HepG2 (cell line): ENCODE data around the gene PRDX5. TPM values are rescaled to one million over a fixed set of nuclear protein-coding genes. Genes with fewer than 3 reads are reported as not detected.
A peak's percentile ranks its signal among the peaks of the same experiment; 100 is the strongest.

Source experiments
- ATAC-seq: fragments of 200-7000 bp; cut with Tn5 transposase; 3 replicates; pipeline ENCODE4 v1.9.1; 2020; ENCODE audit warnings: mild to moderate bottlenecking, moderate library complexity
- BruUV-seq: library from RNA; stranded (reverse); fragments of 400-500 nt; replicated peaks from 2 replicates; lab custom pipeline; 2021; lab: Mats Ljungman, UMichigan
- CTCF ChIA-PET: fragments of 300-600 bp; formaldehyde crosslinking; extraction: SDS; loops from one replicate; lab custom pipeline; 2021; ENCODE audit warnings: low total read pairs, inconsistent platforms, low intra/inter-chr PET ratio; lab: Yijun Ruan, JAX
- POLR2A ChIA-PET: fragments of 350-600 bp; sonication (Branson Sonifier 250); formaldehyde crosslinking; loops from one replicate; lab custom pipeline; 2020; ENCODE audit warnings: antibody characterized with exemption, inconsistent platforms; lab: Yijun Ruan, JAX
- DNase-seq: peaks from one replicate; pipeline ENCODE4 v3.0.0-alpha.2; 2015; ENCODE audit warnings: low spot score
- FAIRE-seq: peaks from 3 replicates; lab custom pipeline; 2011; peaks lifted over from hg19 to GRCh38; lab: Jason Lieb, UNC
- H2AFZ ChIP-seq: one replicate; pipeline ENCODE4 v1.6.1; 2011; ENCODE audit warnings: low read length, inconsistent platforms
- H3K27ac ChIP-seq: fragments of 300-600 bp; 3 replicates; pipeline ENCODE4 v1.8.0; 2011; ENCODE audit warnings: mixed run types, mild to moderate bottlenecking, mixed read lengths, low read length, inconsistent platforms; ENCODE audit not compliant: insufficient read depth; ENCODE audit errors: extremely low read length
- H3K27me3 ChIP-seq, 2 experiments: fragments of 200-600 bp in 1 of 2; 2 replicates in 1 of 2; 3 replicates in 1 of 2; pipeline versions ENCODE4 v1.6.0 to v1.8.0; 2011; ENCODE audit warnings: low read length in 2 of 2, mild to moderate bottlenecking in 2 of 2, moderate library complexity in 2 of 2, inconsistent platforms in 1 of 2; ENCODE audit not compliant: insufficient read depth in 2 of 2, control insufficient read depth in 1 of 2
- H3K36me3 ChIP-seq, 2 experiments: fragments of 200-600 bp in 1 of 2; replicated peaks in 1 of 2; 2 replicates in 1 of 2; 3 replicates in 1 of 2; pipeline versions ENCODE4 v1.5.1 to v1.8.0; 2011; ENCODE audit warnings: low read length in 2 of 2, inconsistent platforms in 1 of 2; ENCODE audit not compliant: insufficient read depth in 2 of 2, control insufficient read depth in 1 of 2
- H3K4me1 ChIP-seq: 2 replicates; pipeline ENCODE4 v1.5.1; 2012; ENCODE audit warnings: low read length, inconsistent platforms; ENCODE audit not compliant: insufficient read depth
- H3K4me2 ChIP-seq: 2 replicates; pipeline ENCODE4 v1.6.0; 2011; ENCODE audit warnings: low read depth, low read length, inconsistent platforms
- H3K4me3 ChIP-seq, 3 experiments: fragments of 200-600 bp in 1 of 3; sonication (generic), shearing (Covaris generic) in 1 of 3; replicated peaks in 1 of 3; 2 replicates each; pipeline ENCODE4 v1.5.1; 2011 to 2016; ENCODE audit warnings: low read length in 3 of 3, inconsistent platforms in 2 of 3, low read depth in 2 of 3, mild to moderate bottlenecking in 2 of 3, control low read depth in 1 of 3, mixed read lengths in 1 of 3; ENCODE audit not compliant: insufficient read depth in 1 of 3
- H3K79me2 ChIP-seq: one replicate; pipeline ENCODE4 v1.6.1; 2011; ENCODE audit warnings: low read length, inconsistent platforms; ENCODE audit not compliant: insufficient read depth
- H3K9ac ChIP-seq: 2 replicates; pipeline ENCODE4 v1.6.0; 2011; ENCODE audit warnings: mild to moderate bottlenecking, low read depth, low read length, inconsistent platforms; ENCODE audit not compliant: insufficient read depth
- H3K9me3 ChIP-seq: 2 replicates; pipeline ENCODE4 v1.5.1; 2012; ENCODE audit warnings: mild to moderate bottlenecking, low read length
- H4K20me1 ChIP-seq: 2 replicates; pipeline ENCODE4 v1.6.0; 2011; ENCODE audit warnings: inconsistent platforms, mild to moderate bottlenecking, low read length, moderate library complexity; ENCODE audit not compliant: insufficient read depth
- ARNT2 ChIP-seq: sonication (generic); formaldehyde crosslinking; IDR thresholded peaks from 2 replicates; pipeline ENCODE4 v1.8.0; 2022; ENCODE audit warnings: mild to moderate bottlenecking, low read depth, missing genetic modification reagents, moderate library complexity
- ETV5 ChIP-seq: IDR thresholded peaks from 2 replicates; pipeline ENCODE4 v1.6.1; 2018; ENCODE audit warnings: missing biosample characterization, missing genetic modification reagents, inconsistent platforms, borderline replicate concordance
- FLYWCH1 ChIP-seq: sonication (generic); formaldehyde crosslinking; IDR thresholded peaks from 2 replicates; pipeline ENCODE4 v1.8.1; 2023; ENCODE audit warnings: mild to moderate bottlenecking, missing genetic modification reagents
- HNRNPH1 ChIP-seq: fragments of 200-400 bp; formaldehyde crosslinking; optimal IDR thresholded peaks from 2 replicates; pipeline ENCODE3; 2017; ENCODE audit warnings: mild to moderate bottlenecking, low read depth, low read length
- MTA1 ChIP-seq: sonication (generic); formaldehyde crosslinking; IDR thresholded peaks from 2 replicates; pipeline ENCODE4 v1.4.0; 2020; ENCODE audit warnings: missing genetic modification reagents, mild to moderate bottlenecking, borderline replicate concordance
- RXRA ChIP-seq: sonication (generic); formaldehyde crosslinking; IDR thresholded peaks from 2 replicates; pipeline ENCODE4 v1.5.1; 2020; ENCODE audit warnings: missing genetic modification reagents
- ZNF629 ChIP-seq: sonication (generic); formaldehyde crosslinking; conservative IDR thresholded peaks from 2 replicates; pipeline ENCODE4 v1.5.0; 2020; ENCODE audit warnings: missing genetic modification reagents
- ZNF841 ChIP-seq: sonication (generic); formaldehyde crosslinking; IDR thresholded peaks from 2 replicates; pipeline ENCODE4 v1.8.1; 2023; ENCODE audit warnings: missing genetic modification reagents, borderline replicate concordance
- WGBS: methylation state at CpG from one replicate; pipeline ENCODE4 v1.1.6; 2017; ENCODE audit warnings: low lambda C conversion rate; 5-methylcytosine and 5-hydroxymethylcytosine counted together
- in situ Hi-C: cut with HindIII; loops from 2 replicates; pipeline ENCODE4 v1.10.0; 2017; ENCODE audit warnings: low pct_unique_long_range_greater_than_20kb; ENCODE audit not compliant: extremely low pct_ligation_motif_present
- intact Hi-C: fragments of 100-400 bp; cut with micrococcal nuclease; formaldehyde crosslinking; loops from one replicate; pipeline ENCODE4 v1.10.0; 2022; ENCODE audit not compliant: unreplicated experiment
- polyA plus RNA-seq, 8 experiments: library from polyadenylated mRNA; depleted of rRNA in 3 of 8; stranded (reverse) in 7 of 8; unstranded in 1 of 8; fragments of >200 nt; fragmentation: Illumina TruSeq in 4 of 8; extraction: Trizol in 4 of 8; gene quantifications; 2 replicates each; pipeline versions ENCODE4 v1.2.1 to v1.2.3, GENCODE V29; 2011 to 2016; ENCODE audit warnings: low read depth in 4 of 8, missing spikeins in 1 of 8, mixed read lengths in 1 of 8; ENCODE audit not compliant: insufficient read depth in 1 of 8
- total RNA-seq, 5 experiments: library from RNA; depleted of rRNA; stranded (reverse); fragments of >200 nt; fragmentation: Illumina TruSeq; extraction: Trizol; gene quantifications; 2 replicates each; pipeline ENCODE4 v1.2.3, GENCODE V29; 2016; ENCODE audit warnings: low read depth in 1 of 5
- TF ChIP-seq, protein P1 (sequence below): sonication (generic); formaldehyde crosslinking; IDR thresholded peaks from 2 replicates; pipeline ENCODE4 v1.4.0; 2020; ENCODE audit warnings: missing genetic modification reagents, mild to moderate bottlenecking, borderline replicate concordance
- TF ChIP-seq, protein P2 (sequence below): sonication (generic); formaldehyde crosslinking; IDR thresholded peaks from 2 replicates; pipeline ENCODE4 v1.4.0; 2020; ENCODE audit warnings: missing genetic modification reagents
- TF ChIP-seq, protein P3 (sequence below): sonication (generic); formaldehyde crosslinking; IDR thresholded peaks from 2 replicates; pipeline ENCODE4 v1.8.1; 2023; ENCODE audit warnings: mild to moderate bottlenecking, missing genetic modification reagents, borderline replicate concordance
- TF ChIP-seq, protein P4 (sequence below): sonication (generic); formaldehyde crosslinking; IDR thresholded peaks from 2 replicates; pipeline ENCODE4 v1.4.0; 2020; ENCODE audit warnings: missing genetic modification reagents, low read depth, mild to moderate bottlenecking, borderline replicate concordance

Gene PRDX5
- total and polyA plus RNA-seq, 2 of the 13 experiments (the other 11 are each of a cell fraction or from before 2014, with no cell fraction given), result 215 to 311 TPM

DNA sequence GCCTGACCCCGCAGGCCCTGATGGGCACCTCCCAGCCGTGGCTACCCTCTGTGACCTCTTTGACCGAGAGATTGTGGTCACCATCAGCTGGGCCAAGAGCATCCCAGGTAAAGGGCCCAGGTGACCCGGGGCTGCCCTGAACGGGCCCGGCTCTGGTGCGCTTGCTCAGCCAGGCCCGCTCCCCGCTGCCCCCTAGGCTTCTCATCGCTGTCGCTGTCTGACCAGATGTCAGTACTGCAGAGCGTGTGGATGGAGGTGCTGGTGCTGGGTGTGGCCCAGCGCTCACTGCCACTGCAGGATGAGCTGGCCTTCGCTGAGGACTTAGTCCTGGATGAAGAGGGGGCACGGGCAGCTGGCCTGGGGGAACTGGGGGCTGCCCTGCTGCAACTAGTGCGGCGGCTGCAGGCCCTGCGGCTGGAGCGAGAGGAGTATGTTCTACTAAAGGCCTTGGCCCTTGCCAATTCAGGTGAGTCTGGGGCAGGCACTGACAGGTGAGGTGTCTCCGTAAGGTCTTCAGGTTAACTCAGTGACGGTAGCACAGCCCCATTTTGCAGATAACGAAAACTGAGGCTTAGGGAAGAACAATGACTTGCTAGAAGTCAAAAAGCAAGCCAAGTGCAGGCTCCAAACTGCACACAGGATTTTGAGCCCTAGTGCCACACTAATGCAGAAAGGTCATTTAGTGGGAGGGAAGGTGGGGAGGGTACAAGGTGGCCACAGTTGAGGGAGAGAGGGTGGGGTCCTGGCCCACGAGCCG, 2.9 kb upstream of the PRDX5 start:
- Histone ChIP-seq H3K79me2 (peaks cover 15% of the 10 kb centered on the region), H3K36me3 (peaks cover 0 to 18% of the 10 kb centered on the region in 2 experiments; a peak in 2 of 5 replicates), H3K9me3 (no peaks in the 10 kb centered on the region), H3K4me1 (peaks cover 34% of the 10 kb centered on the region), H3K4me3 (no peak overlapping the region), H4K20me1 (no peaks in the 10 kb centered on the region), H3K4me2 (no peak overlapping the region), H2AFZ (no peak overlapping the region), H3K27ac (no peak overlapping the region), H3K27me3 (no peaks in the 10 kb centered on the region; a peak in 1 of 5 replicates), H3K9ac (no peak overlapping the region)
- CTCF ChIA-PET, result no interaction called here
- TF ChIP-seq, protein P1, sequence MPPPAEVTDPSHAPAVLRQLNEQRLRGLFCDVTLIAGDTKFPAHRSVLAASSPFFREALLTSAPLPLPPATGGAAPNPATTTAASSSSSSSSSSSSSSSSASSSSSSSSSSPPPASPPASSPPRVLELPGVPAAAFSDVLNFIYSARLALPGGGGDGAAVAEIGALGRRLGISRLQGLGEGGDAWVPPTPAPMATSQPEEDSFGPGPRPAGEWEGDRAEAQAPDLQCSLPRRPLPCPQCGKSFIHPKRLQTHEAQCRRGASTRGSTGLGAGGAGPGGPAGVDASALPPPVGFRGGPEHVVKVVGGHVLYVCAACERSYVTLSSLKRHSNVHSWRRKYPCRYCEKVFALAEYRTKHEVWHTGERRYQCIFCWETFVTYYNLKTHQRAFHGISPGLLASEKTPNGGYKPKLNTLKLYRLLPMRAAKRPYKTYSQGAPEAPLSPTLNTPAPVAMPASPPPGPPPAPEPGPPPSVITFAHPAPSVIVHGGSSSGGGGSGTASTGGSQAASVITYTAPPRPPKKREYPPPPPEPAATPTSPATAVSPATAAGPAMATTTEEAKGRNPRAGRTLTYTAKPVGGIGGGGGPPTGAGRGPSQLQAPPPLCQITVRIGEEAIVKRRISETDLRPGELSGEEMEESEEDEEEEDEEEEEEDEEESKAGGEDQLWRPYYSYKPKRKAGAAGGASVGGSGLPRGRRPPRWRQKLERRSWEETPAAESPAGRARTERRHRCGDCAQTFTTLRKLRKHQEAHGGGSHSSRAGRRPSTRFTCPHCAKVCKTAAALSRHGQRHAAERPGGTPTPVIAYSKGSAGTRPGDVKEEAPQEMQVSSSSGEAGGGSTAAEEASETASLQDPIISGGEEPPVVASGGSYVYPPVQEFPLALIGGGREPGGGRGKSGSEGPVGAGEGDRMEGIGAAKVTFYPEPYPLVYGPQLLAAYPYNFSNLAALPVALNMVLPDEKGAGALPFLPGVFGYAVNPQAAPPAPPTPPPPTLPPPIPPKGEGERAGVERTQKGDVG, result 0 out of 2 replicates have a peak, but pooled peaks have one; percentile 48
- no peak for TF ChIP-seq MTA1 (CRISPR knock-in tag)
- TF ChIP-seq, protein P2, sequence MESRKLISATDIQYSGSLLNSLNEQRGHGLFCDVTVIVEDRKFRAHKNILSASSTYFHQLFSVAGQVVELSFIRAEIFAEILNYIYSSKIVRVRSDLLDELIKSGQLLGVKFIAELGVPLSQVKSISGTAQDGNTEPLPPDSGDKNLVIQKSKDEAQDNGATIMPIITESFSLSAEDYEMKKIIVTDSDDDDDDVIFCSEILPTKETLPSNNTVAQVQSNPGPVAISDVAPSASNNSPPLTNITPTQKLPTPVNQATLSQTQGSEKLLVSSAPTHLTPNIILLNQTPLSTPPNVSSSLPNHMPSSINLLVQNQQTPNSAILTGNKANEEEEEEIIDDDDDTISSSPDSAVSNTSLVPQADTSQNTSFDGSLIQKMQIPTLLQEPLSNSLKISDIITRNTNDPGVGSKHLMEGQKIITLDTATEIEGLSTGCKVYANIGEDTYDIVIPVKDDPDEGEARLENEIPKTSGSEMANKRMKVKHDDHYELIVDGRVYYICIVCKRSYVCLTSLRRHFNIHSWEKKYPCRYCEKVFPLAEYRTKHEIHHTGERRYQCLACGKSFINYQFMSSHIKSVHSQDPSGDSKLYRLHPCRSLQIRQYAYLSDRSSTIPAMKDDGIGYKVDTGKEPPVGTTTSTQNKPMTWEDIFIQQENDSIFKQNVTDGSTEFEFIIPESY, result peak; percentile 91
- no peak for TF ChIP-seq ZNF841 (CRISPR knock-in tag)
- TF ChIP-seq ETV5 (CRISPR knock-in tag), result no peak
- TF ChIP-seq, protein P3, sequence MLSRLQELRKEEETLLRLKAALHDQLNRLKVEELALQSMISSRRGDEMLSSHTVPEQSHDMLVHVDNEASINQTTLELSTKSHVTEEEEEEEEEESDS (CRISPR knock-in tag), result no peak
- no peak for TF ChIP-seq ARNT2 (CRISPR knock-in tag)
- 0 out of 2 replicates have a peak, but pooled peaks have one; percentile 16 for TF ChIP-seq RXRA (CRISPR knock-in tag)
- TF ChIP-seq HNRNPH1, result no peak
- TF ChIP-seq ZNF629, result peak; percentile 79
- TF ChIP-seq, protein P4, sequence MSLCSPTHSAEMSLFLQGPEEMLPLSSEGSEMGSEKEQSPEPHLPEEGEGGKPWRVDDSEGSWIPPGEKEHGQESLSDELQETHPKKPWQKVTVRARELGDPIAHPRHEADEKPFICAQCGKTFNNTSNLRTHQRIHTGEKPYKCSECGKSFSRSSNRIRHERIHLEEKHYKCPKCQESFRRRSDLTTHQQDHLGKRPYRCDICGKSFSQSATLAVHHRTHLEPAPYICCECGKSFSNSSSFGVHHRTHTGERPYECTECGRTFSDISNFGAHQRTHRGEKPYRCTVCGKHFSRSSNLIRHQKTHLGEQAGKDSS, result no peak
- TF ChIP-seq FLYWCH1 (CRISPR knock-in tag), result no peak
- FAIRE-seq, result no peak
- no peak for DNase-seq
- WGBS, result 95% methylated on average over 17 of the region's 24 CpGs
- no peak for ATAC-seq
- BruUV-seq, result no TSS peak
- in situ Hi-C loops, result no loop called here
- POLR2A ChIA-PET, result interaction anchor here (4.5 kb wide), 1 partner anchor 9 kb away, joined by 103 read pairs; the partner anchor contains the start of gene ESRRA
- intact Hi-C loops, result no loop called here
